DND-41 (cell line): ENCODE measurements around the gene RFNG.
"Not testable (repeated sequence)": the region's sequence is repeated elsewhere in the genome, so short reads cannot be mapped to it uniquely, and the experiment has no call there.

Experiments used
- EZH2 ChIP-seq: IDR thresholded peaks from 3 replicates; pipeline ENCODE4 v1.6.1; 2012; ENCODE audit warnings: borderline replicate concordance, low read depth, mild to moderate bottlenecking, moderate library complexity, low read length, inconsistent platforms; ENCODE audit not compliant: severe bottlenecking
- TF ChIP-seq, protein P1 (sequence below): IDR thresholded peaks from 2 replicates; pipeline ENCODE4 v1.5.1; 2012; ENCODE audit warnings: borderline replicate concordance, low read length, moderate library complexity, mild to moderate bottlenecking; ENCODE audit not compliant: poor library complexity, severe bottlenecking; ENCODE audit errors: extremely low read depth

DNA sequence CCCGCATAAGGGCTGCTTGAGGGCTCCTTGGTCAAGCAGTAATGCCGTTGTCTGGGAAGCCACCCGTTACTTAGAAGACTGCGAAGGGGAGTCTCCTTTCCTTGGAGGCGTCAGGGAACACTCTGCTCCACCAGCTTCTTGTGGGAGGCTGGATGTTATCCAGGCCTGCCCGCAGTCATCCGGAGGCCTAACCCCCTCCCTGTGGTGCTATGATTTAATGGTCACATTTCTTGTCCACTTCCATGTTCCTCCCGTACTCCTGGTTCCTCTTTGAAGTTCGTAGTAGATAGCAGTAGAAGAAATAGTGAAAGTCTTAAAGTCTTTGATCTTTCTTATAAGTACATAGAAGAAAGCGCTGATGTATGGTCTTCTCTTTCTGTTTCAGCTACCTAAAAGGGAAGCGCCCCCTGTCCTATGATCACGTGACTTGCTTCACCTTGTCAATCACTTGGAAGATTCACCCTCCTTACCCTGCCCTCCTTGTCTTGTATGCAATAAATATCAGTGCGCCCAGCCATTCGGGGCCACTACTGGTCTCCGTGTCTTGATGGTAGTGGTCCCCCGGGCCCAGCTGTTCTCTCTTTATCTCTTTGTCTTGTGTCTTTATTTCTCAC, 12.7 kb downstream of the RFNG start:
- TF ChIP-seq, protein P1, sequence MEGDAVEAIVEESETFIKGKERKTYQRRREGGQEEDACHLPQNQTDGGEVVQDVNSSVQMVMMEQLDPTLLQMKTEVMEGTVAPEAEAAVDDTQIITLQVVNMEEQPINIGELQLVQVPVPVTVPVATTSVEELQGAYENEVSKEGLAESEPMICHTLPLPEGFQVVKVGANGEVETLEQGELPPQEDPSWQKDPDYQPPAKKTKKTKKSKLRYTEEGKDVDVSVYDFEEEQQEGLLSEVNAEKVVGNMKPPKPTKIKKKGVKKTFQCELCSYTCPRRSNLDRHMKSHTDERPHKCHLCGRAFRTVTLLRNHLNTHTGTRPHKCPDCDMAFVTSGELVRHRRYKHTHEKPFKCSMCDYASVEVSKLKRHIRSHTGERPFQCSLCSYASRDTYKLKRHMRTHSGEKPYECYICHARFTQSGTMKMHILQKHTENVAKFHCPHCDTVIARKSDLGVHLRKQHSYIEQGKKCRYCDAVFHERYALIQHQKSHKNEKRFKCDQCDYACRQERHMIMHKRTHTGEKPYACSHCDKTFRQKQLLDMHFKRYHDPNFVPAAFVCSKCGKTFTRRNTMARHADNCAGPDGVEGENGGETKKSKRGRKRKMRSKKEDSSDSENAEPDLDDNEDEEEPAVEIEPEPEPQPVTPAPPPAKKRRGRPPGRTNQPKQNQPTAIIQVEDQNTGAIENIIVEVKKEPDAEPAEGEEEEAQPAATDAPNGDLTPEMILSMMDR: not testable (repeated sequence)
- TF ChIP-seq EZH2: not testable (repeated sequence)
